Small intestine (tissue), 7 donors: Measurements from ENCODE around the gene STPG1. TPM values are rescaled to one million over a fixed set of nuclear protein-coding genes. Genes with fewer than 3 reads are reported as not detected.

Experiments used
- DNase-seq, 2 donors: peaks; one replicate each; pipeline versions ENCODE4 v3.0.0 to v3.0.0-alpha.2; 2013
- FAIRE-seq: peaks from 2 replicates; lab custom pipeline; 2012; peaks lifted over from hg19 to GRCh38; lab: Jason Lieb, UNC
- H3K27ac ChIP-seq, 3 donors: one replicate each; pipeline ENCODE4 v1.5.1; 2013; ENCODE audit warnings: low read length in 2 of 3, mild to moderate bottlenecking in 2 of 3, control low read depth in 1 of 3, inconsistent platforms in 1 of 3, low read depth in 1 of 3, moderate library complexity in 1 of 3
- H3K27me3 ChIP-seq, 3 donors: one replicate each; pipeline ENCODE4 v1.6.1; 2013; ENCODE audit warnings: low read length in 3 of 3, inconsistent platforms in 1 of 3; ENCODE audit not compliant: control insufficient read depth in 3 of 3, insufficient read depth in 3 of 3
- H3K36me3 ChIP-seq, 3 donors: one replicate each; pipeline ENCODE4 v1.6.1; 2013; ENCODE audit warnings: low read length in 3 of 3, inconsistent platforms in 1 of 3, low read depth in 1 of 3, mild to moderate bottlenecking in 1 of 3, moderate library complexity in 1 of 3; ENCODE audit not compliant: control insufficient read depth in 3 of 3, insufficient read depth in 2 of 3
- H3K4me1 ChIP-seq, 3 donors: one replicate each; pipeline ENCODE4 v1.6.1; 2013; ENCODE audit warnings: low read length in 2 of 3, inconsistent platforms in 1 of 3, low read depth in 1 of 3, mild to moderate bottlenecking in 1 of 3, moderate library complexity in 1 of 3; ENCODE audit not compliant: control insufficient read depth in 3 of 3, insufficient read depth in 2 of 3
- H3K4me3 ChIP-seq, 3 donors: one replicate each; pipeline ENCODE4 v1.5.1; 2013; ENCODE audit warnings: low read length in 3 of 3, control low read depth in 1 of 3, inconsistent platforms in 1 of 3, low read depth in 1 of 3, mild to moderate bottlenecking in 1 of 3, moderate library complexity in 1 of 3
- H3K9me3 ChIP-seq, 2 donors: one replicate each; pipeline ENCODE4 v1.6.1; 2013; ENCODE audit warnings: low read depth in 1 of 2, low read length in 1 of 2; ENCODE audit not compliant: control insufficient read depth in 2 of 2, insufficient read depth in 1 of 2
- WGBS, 3 donors: extraction: QIAGEN DNeasy Blood & Tissue Kit; methylation state at CpG; one replicate each; pipeline ENCODE4 v1.1.7; 2013; 5-methylcytosine and 5-hydroxymethylcytosine counted together
- polyA plus RNA-seq, 4 donors: library from polyadenylated mRNA; stranded (reverse) in 3 of 4; unstranded in 1 of 4; fragments of 200-250 nt in 3 of 4; fragments of 120-200 nt in 1 of 4; gene quantifications; one replicate each; pipeline versions ENCODE4 v1.2.1 to v1.2.3, GENCODE V29; 2013
- donor health status: healthy with polysubstance abuse.
- donor health status: control.
- donor health status: control.
- donor health status: Bipolar disorder and iron deficiency.
- donor health status: healthy.

The STPG1 gene
- polyA plus RNA-seq, 4 donors, result 5.7 to 10.3 (median 6.5) TPM

DNA sequence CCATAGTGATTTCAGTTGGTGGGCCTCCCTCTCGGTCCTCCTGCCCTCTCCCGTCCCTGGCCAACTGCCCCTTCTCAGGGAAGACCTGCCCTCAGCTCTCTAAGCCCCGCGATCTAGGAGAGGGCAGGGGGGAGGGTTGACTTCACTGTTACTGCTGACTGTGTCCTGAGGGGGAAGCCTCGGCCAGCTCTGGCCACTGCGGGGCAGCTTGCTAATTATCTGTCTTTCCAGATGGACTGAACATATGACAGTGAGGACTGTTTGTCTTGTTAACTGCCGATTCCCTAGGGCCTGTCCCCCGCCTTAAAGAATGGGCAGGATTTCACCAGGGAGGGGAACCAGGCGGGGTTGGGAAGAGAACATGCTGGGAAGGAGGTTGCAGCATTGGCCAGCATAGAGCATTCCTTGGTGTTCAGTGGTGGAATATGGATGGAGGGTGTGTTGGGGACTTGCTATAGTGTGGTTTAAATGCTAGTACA, 24.9 kb upstream of the STPG1 start:
- Histone ChIP-seq H3K36me3 (peaks cover 2 to 31% (median 6%) of the 10 kb centered on the region in 3 donors), H3K27ac (no peak overlapping the region), H3K9me3 (no peaks in the 10 kb centered on the region), H3K27me3 (no peaks in the 10 kb centered on the region), H3K4me3 (no peak overlapping the region), H3K4me1 (peaks cover 0 to 4% (median 0%) of the 10 kb centered on the region in 3 donors)
- DNase-seq, result no peak
- FAIRE-seq, result no peak
- 59 to 84% (median 84%) methylated on average over 9 of the region's 9 CpGs for WGBS, 3 donors

DNA sequence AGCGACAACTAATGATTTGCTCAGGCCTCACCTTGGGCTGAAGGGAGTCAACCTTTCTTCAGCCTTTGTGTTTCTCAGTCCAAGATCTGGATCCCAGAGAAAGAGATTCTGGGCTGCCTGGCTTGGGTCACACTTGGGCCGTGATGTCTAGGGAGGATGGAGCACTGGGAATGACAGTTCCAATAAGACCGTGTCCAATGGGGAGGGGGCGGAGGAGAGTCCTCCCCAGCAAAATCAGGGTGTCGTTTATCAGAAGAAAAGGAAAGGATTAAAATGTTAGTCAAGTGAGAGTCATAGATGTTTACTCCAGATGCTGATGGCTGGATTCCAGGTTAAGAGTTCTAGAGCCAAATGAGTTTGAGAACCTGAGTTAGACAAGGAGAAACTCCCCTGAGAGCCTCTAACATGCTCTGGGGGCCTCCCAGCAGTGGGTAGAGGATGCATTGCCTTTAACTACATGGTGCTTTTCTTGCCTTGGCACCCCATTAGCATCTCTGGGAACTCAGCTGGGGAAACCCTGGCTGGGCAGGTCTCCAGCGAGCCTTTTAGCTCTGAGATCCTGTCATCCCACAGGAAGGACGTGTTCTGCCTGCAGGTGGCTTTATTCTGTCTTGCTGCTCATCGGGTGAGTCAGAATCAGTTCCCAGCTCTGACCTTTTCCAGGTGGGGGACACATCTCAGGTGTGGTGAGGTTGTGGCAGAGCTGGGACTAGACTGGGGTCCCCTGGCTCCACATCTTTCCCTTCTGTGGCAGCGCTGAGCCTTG, 24.2 kb upstream of the STPG1 start:
- H3K4me1 ChIP-seq, result peaks cover 0 to 4% (median 0%) of the 10 kb centered on the region in 3 donors
- WGBS, 3 donors, result 75 to 87% (median 85%) methylated on average over 9 of the region's 9 CpGs
- H3K36me3 ChIP-seq, result peaks cover under 1 to 31% (median 6%) of the 10 kb centered on the region in 3 donors
- H3K27me3 ChIP-seq, result no peaks in the 10 kb centered on the region
- DNase-seq (no peak), FAIRE-seq (no peak)
- H3K4me3 ChIP-seq, result no peak overlapping the region
- H3K27ac ChIP-seq, result no peak overlapping the region
- H3K9me3 ChIP-seq, result no peaks in the 10 kb centered on the region

DNA sequence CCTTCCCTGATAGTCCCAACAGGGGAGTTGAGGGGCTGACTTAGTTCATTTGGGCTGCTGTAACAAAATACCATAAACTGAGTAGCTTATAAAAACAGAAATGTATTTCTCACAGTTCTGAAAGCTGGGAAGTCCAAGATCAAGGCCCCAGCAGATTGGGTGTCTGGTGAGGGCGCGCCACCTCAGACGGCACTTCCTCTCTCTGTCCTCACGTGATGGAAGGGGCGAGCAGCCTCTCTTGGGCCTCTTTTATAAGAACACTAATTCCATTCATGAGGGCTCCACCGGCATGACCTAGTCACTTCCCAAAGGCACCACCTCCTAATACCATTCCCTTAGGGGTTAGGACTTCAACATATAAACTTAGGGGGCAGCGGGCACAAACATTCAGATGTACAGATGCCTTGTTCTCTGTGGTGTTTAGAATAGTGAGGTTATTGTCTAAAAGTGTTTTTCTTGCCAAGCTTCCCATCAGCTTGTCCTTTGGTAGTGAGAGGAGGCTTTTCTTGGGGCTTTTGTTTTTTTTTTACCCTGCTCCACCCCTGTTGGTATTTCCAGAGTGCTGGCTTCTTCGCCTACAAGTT, 22.3 kb upstream of the STPG1 start:
- FAIRE-seq (no peak), DNase-seq (no peak)
- Histone ChIP-seq H3K27ac (no peak overlapping the region), H3K9me3 (no peaks in the 10 kb centered on the region), H3K27me3 (no peaks in the 10 kb centered on the region), H3K36me3 (peaks cover 0 to 22% (median 6%) of the 10 kb centered on the region in 3 donors), H3K4me3 (no peak overlapping the region), H3K4me1 (peaks cover 0 to 4% (median 0%) of the 10 kb centered on the region in 3 donors)
- WGBS, 3 donors, result 75 to 89% (median 78%) methylated on average over 8 of the region's 8 CpGs

DNA sequence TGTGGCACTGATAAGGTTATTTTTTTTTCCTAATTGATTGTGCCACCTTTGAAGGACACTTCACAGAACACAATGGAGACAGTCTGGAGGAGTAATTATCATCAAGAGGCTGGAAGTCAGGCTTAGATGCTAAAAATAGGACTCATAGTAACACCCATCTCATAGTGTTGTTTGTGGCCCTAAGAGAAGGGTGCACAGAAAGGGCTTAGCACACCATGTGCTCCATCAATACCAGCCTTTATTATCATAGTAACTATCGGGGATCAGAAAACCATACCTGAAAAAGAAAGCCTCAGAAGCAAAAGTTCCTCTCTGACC, 13.9 kb upstream of the STPG1 start:
- peaks cover 0 to 17% (median 0%) of the 10 kb centered on the region in 3 donors for H3K36me3 ChIP-seq
- H3K27ac ChIP-seq, result no peak overlapping the region
- DNase-seq (no peak), FAIRE-seq (no peak)
- H3K4me1 ChIP-seq, result peaks cover 0 to 21% (median 3%) of the 10 kb centered on the region in 3 donors
- no peaks in the 10 kb centered on the region for H3K27me3 ChIP-seq
- H3K4me3 ChIP-seq, result no peak overlapping the region
- no peaks in the 10 kb centered on the region for H3K9me3 ChIP-seq
- WGBS, 3 donors, result 71 to 89% (median 80%) methylated on average over 1 of the region's 1 CpG

DNA sequence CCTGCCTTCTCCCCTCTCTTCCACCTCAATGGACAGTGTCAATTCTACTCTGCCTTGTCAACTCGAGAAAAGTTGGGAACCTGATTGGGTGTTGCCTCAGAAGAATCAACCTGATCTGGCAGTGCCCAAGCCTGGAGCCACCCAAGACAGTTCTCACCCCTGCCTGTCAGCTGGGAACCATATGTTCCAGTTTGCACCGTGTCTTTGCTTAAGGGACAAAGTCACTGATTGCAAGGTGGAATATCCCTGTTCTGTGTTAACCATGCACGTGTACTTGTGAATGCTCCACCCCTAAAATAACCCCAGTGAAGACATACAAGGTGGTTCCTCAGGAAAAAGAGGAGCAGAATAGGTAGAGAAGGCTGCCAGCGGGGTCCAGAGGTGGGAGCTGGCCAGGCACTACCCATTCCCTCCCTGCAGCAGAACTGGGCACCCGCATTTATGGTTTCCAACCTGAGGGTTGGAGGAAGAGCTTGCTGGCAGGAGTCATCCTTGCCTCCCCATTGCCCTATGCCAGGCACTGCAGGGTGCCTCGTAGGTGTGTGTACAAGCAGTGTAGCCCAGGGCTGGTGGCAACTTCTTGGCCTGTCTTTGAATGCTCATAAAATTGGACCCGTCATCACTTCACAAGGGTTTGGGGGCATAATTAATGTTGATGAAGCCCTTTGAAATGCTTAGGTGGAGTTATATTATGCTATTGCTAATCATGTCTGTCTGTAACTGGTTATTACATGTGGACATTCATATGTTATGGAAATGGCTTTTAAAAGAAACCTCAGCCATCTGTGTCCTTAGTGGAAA, 13.4 kb upstream of the STPG1 start:
- WGBS, 3 donors, result 66 to 83% (median 68%) methylated on average over 7 of the region's 7 CpGs
- Histone ChIP-seq H3K27me3 (no peaks in the 10 kb centered on the region), H3K36me3 (peaks cover 0 to 19% (median 0%) of the 10 kb centered on the region in 3 donors), H3K27ac (peak overlapping the region in 1 of 3 donors; percentile 4), H3K4me3 (no peak overlapping the region), H3K9me3 (no peaks in the 10 kb centered on the region), H3K4me1 (peaks cover 0 to 21% (median 3%) of the 10 kb centered on the region in 3 donors)
- FAIRE-seq (no peak), DNase-seq (peak; percentile 35 to 73)

DNA sequence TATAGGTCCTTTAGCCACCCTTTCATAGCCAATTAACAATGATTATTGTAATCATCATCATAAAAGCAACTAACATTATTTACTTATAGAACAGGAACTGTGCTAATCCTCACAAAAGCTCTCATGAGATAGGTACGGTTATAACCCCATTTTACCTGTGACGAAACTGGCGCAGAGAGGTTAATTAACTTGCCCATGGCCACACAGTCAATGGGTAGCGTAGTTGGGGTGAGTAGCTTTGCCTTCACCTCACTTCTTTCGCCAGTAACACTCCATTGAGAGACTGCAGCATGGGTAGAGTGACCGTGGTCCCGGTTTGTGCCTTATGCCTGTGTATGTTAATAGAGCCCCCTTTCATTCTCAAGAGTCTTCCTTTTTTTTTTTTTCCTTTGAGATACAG, 12.3 kb upstream of the STPG1 start:
- DNase-seq, result no peak
- FAIRE-seq, result no peak
- peaks cover 0 to 21% (median 3%) of the 10 kb centered on the region in 3 donors for H3K4me1 ChIP-seq
- peaks cover 0 to 24% (median 2%) of the 10 kb centered on the region in 3 donors for H3K36me3 ChIP-seq
- H3K27me3 ChIP-seq, result no peaks in the 10 kb centered on the region
- no peak overlapping the region for H3K4me3 ChIP-seq
- 51 to 73% (median 67%) methylated on average over 7 of the region's 7 CpGs for WGBS, 3 donors
- H3K27ac ChIP-seq, result peak overlapping the region in 1 of 3 donors; percentile 36
- H3K9me3 ChIP-seq, result no peaks in the 10 kb centered on the region

DNA sequence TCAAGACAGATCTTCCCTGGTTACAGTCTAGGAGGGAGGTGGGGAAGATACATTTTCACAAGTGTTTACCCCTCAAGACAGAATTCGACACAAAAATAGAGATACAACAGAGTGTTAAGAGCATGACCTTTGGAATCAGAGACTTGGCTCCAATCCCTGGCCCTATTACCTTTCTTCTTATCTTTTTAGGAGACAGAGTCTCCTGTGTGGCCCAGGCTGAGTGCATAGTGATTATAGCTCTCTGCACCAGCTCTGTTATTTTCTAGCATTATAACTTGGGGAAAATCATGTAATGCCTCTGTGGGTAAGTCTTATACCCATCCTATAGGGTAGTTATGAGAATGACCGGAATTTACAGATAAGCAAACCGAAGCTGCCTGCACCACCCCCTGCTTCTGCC, 11.9 kb upstream of the STPG1 start:
- FAIRE-seq (no peak), DNase-seq (peak; percentile 53 to 77)
- WGBS, 3 donors, result 15 to 53% (median 32%) methylated on average over 3 of the region's 3 CpGs
- peaks cover 0 to 21% (median 3%) of the 10 kb centered on the region in 3 donors for H3K4me1 ChIP-seq
- no peaks in the 10 kb centered on the region for H3K9me3 ChIP-seq
- no peak overlapping the region for H3K4me3 ChIP-seq
- no peaks in the 10 kb centered on the region for H3K27me3 ChIP-seq
- H3K36me3 ChIP-seq, result peaks cover 0 to 24% (median 2%) of the 10 kb centered on the region in 3 donors
- no peak overlapping the region for H3K27ac ChIP-seq

DNA sequence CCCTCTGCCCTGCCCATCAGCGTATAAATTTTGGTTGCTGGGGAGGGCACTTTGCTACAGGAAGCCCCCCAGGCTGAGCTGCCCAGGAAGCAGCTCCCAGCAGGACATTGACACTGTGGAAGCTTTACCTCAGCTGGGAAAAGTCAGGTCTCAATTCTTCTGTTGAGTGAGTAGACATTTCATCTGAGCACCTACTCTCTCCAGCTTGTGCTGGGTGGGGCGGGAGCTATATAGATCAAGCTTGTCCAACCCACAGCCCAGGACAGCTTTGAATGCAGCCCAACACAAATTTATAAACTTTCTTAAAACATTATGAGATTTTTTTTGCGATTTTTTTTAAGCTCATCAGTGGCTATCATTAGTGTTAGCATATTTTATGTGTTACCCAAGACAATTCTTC, 11.4 kb upstream of the STPG1 start:
- peaks cover 2 to 28% (median 3%) of the 10 kb centered on the region in 3 donors for H3K36me3 ChIP-seq
- no peak overlapping the region for H3K27ac ChIP-seq
- no peaks in the 10 kb centered on the region for H3K9me3 ChIP-seq
- H3K27me3 ChIP-seq, result no peaks in the 10 kb centered on the region
- WGBS, 3 donors, result 53 to 79% (median 72%) methylated on average over 3 of the region's 3 CpGs
- H3K4me1 ChIP-seq, result peaks cover 0 to 21% (median 3%) of the 10 kb centered on the region in 3 donors
- FAIRE-seq (no peak), DNase-seq (peak in 1 of 2 donors; percentile 43)
- H3K4me3 ChIP-seq, result no peak overlapping the region
